ENCODE data around the gene SERPINA9.
"Not testable (repeated sequence)": the region's sequence is repeated elsewhere in the genome, so short reads cannot be mapped to it uniquely, and the experiment has no call there.

The SERPINA9 gene, protein sequence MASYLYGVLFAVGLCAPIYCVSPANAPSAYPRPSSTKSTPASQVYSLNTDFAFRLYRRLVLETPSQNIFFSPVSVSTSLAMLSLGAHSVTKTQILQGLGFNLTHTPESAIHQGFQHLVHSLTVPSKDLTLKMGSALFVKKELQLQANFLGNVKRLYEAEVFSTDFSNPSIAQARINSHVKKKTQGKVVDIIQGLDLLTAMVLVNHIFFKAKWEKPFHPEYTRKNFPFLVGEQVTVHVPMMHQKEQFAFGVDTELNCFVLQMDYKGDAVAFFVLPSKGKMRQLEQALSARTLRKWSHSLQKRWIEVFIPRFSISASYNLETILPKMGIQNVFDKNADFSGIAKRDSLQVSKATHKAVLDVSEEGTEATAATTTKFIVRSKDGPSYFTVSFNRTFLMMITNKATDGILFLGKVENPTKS

GRCh38 chr14:94476023-94476422 is at the start of gene SERPINA9:
SERPINA9 (minus strand) TSS chr14:94476197; CDS start chr14:94469840, 6,357 bp downstream.
- no peak for DNase-seq (ENCODE audit: low read depth)

DNA sequence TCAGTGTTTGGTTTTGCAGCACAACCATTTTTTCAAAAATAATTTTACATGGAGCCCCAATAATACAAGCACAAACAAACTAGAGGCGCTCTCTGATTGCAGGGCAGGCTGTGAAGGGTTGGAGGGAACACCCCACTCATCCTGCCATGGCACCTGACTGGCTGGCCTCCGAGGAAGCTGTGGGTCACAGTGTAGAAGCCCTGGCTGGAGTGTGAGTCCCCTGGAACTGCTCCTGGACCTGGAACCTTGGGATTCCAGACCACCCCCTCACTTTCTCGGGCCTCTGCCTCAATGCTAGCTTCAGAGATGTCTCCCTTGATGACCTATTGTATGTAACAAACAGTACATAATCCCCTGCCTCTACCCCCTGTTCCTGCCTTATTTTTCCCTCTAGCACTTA is 48.1 kb upstream of the SERPINA9 start:
- no peak for DNase-seq (ENCODE audit: low read depth)

DNA sequence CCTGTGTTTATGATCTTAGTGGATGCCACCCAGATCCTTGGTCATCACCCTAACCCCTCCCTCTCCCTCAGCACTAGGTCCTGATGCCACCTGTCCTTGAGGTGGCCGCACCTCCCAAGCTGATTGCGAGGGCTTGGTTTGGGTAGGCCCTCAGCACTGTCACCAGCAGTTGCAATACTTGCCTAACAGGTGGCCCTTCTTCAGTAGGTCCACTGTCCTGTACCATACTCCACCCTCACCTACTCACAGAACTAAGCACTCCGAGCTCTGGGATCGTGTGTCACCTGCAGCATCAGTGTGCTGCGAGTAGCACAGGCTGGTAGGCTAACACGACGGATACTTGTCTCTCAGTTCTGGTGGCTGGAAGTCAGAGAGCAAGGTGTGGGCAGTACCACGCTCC is 47.3 kb upstream of the SERPINA9 start:
- no peak for DNase-seq (ENCODE audit: low read depth)

GRCh38 chr14:94522115-94522724 is 46.2 kb upstream of the SERPINA9 start:
- DNase-seq (ENCODE audit: low read depth), result no peak

DNA sequence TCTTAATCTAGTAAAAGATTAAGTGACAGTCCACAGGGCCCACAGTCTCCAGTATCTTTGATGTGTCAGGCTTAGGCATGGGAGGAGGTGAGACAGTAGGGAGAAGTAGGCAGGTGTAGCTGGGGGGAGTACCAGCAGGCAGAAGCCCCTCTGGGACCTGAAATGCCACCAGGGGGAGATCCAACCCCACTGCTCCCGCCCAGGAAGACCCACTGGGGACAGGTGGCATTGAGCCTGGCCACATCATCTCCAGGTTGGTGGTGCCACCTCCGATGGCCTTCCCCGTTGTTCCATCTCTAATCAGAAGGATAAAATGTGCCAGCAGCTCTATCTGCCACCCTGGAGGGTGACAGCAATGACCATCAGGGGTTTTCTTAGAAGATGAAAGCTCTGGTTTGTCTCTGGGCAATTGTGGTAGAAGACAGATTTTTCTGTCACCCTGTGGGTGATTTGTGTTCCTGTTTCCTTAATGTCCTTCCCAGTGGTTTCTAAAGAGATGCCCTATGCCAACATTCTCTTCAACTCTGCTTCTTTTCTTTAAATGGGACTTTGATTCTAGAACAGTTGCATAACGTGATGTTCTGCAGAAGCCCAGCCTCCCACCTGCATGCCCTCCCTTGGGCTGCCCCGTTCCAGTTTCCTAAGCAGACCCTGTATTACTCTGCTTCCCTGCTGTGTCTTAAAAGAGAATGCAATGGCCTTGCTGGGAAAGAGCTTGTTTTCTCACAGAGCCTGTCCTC is 45.5 kb upstream of the SERPINA9 start:
- no peak for DNase-seq (ENCODE audit: low read depth)

DNA sequence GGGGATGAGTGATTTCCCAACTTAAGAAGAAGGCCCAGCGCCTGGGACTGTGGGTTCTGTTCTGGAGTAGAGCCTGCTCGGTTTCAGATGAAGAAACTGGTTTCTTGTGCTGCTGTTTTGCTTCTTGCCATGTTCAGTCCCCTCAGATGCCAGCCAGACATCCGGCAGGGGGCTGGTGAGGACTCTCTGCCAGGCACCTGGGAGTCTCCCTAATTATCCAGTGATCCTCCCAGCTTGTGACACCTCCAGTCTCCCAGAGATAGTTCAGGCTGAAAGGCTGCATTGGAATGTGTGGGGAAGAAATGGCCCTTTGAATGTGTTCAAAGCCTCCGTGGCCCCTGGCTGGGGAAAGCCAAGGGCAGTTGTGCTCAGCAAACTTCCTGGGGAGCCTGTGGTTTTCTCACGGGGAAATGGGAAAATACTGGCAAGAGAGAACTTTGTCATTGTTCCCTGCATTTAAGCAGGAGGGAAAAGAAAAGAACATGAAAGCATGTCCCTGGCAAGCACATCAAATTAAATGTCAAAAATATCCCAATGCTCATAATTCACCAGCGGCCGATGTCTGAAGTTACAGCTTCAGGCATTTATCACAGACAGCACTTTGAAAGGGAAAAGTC is 41.8 kb upstream of the SERPINA9 start:
- DNase-seq (ENCODE audit: low read depth), result no peak

DNA sequence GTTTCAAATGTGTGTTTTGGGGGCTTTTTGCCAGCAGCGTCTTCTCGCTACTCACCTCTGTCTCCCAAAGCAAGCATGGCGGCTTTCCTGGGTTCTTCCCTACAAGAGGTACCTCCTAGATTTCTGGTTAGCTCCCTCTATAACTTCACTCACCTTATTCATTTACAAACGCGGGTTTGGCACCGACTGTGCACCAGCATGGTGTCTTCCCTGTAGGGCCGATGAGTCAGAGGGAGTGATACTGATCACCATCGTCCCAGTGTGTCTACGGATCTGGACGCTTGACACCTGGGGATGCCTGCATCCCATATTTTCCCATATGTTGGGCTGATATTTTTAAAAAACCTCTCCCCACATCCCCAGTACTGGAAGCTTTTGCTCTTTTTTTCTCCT is 41.2 kb upstream of the SERPINA9 start:
- DNase-seq (ENCODE audit: low read depth), result no peak

GRCh38 chr14:94515856-94516255 is 39.9 kb upstream of the SERPINA9 start:
- no peak for DNase-seq (ENCODE audit: low read depth)

GRCh38 chr14:94515426-94515825 is 39.4 kb upstream of the SERPINA9 start:
- no peak for DNase-seq (ENCODE audit: low read depth)

GRCh38 chr14:94514351-94514750 is 38.4 kb upstream of the SERPINA9 start:
- no peak for DNase-seq (ENCODE audit: low read depth)

GRCh38 chr14:94510481-94510880 is 34.5 kb upstream of the SERPINA9 start:
- DNase-seq (ENCODE audit: low read depth), result not testable (repeated sequence)

- no peak for DNase-seq (ENCODE audit: low read depth)
Observed at GRCh38 chr14:94509356-94509755, 33.4 kb upstream of the SERPINA9 start, which contains the start of gene SERPINA12. SERPINA12 (minus strand) TSS chr14:94509469; CDS start chr14:94498397, 11,072 bp downstream.

DNA sequence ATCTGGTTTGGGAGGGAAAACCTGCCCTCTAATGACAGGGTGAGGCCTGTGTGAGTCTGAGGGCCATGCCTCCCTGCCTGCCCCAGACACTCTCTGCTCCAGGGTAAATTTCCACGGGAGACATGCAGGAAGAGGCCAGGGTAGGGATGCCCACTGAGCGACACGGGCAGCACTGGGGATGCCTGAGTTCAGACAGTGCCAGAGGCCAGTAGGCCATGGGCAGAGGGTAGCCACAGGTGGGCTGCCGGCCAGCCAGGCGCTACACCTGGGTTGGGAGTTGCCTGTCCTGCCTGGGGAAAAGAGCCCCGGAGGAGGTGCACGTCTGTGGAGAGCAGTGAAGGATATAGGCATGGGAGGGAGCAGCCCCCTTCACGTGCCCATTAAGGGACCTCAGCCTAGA is 29.6 kb upstream of the SERPINA9 start:
- DNase-seq (ENCODE audit: low read depth), result no peak

GRCh38 chr14:94505206-94505605 is 29.2 kb upstream of the SERPINA9 start:
- no peak for DNase-seq (ENCODE audit: low read depth)

DNA sequence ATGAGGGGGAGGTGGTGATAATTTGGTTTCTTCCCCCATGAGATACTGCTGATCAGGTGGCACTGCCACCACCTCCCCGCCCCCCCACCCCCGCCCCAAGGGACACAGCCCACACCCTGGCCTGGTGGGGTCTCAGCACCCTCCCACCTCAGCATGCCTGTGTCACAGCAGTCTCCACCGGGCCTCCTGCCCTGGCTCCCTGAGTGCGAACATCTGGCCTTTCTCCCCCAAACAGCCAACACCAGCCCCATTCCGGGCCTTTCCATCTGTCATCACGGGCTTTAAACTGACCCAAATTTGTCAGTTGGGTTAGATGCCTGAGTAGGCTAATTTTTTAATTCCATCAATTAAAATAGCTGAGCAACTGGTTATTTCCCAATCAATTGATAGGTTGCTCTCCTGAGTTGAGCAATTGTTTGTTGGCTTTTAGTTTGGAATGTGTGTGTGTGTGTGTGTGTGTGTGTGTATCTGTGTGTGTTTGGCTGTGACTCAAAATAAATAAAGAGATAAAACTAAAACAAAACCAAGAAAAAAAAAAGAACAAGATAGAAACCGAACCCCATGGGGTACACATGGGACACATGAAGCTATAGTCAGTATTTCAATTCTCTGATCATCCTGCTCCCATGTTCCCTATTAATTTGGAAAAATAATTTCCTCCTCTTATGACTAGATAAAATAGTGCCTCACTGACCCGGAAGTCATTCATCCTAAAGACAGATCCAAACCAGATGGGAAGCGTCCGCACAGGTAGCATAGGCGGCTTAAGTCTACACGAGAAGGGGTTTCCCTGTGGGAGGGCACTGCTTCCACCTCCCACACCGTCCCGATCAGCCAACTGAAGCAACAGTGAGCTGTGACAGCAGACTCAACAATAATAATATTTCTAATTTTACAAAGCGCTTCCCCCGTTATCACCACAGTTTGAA is 25.9 kb upstream of the SERPINA9 start:
- no peak for DNase-seq (ENCODE audit: low read depth)

DNA sequence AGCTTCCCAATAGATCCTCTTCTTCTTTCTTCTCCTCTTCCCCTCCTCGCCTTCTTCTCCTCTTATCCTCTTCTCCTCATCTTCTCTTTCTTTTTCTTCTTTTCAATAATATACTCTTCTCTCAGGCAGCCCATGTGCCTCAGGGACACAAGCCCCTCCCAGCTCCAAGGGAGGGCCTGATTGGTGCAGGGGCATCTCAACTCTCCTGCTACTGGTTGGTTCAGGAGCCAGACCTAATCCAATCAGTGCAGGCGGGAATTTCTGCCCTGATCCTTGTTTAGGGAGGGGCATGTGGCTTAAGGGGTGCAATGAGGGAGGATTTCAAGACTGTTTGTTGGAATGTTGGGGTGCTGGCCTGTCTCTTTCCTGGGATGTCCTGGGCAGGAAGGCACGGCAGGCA is 24.3 kb upstream of the SERPINA9 start:
- DNase-seq (ENCODE audit: low read depth), result no peak

GRCh38 chr14:94499673-94500072 is 23.7 kb upstream of the SERPINA9 start:
- DNase-seq (ENCODE audit: low read depth), result no peak

DNA sequence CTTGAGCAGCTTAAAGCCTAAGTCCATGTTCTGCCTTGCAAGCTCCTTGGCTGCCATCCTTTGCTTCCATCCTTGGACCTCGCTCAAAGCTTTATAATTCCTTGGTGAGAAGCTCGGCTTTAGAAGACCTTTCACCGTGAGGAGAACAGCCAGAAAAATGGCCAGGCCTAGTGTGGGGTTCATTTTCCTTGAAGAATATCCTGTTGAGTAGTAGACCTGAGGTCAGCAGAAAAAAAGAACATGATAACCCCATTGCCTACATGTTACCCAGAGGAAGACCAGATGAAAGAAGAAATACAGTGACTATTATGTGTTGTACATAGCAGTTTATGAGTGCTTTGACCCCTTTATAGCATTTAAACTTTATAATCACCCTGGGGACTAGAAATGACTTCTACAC is 22.2 kb upstream of the SERPINA9 start:
- no peak for DNase-seq (ENCODE audit: low read depth)

GRCh38 chr14:94494085-94494484 is 18.1 kb upstream of the SERPINA9 start:
- no peak for DNase-seq (ENCODE audit: low read depth)

DNA sequence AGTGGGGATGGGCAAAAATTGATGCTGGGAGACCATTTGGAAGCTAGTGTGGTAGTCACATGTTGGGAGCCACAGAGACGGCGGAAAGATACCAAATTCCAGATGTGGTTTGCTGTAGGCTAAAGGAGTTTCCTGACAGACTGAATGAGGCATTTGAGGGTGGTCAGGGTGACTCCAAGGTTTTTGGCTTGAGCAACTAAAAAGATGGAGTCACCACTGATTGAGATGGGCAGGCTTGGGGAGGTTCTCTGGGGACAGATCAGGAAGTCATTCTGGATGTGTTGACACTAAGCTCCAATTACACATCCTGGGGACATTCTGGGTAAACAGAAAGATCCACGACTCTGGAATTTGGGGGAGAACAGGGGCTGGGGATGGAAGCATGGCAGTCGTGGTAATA is 15.5 kb upstream of the SERPINA9 start:
- DNase-seq (ENCODE audit: low read depth), result no peak

GRCh38 chr14:94489336-94489735 is 13.3 kb upstream of the SERPINA9 start:
- DNase-seq (ENCODE audit: low read depth), result no peak

Data from fibroblast of the conjunctiva (primary cell).